ENCODE data around the gene MTX1. TPM values are rescaled to one million over a fixed set of nuclear protein-coding genes. Genes with fewer than 3 reads are reported as not detected.
A peak's percentile ranks its signal among the peaks of the same experiment; 100 is the strongest.

MTX1 gene
- total RNA-seq, 6 experiments from 2014 or later: 20.0 to 50.7 (median 23.9) TPM

- no peaks in the 10 kb centered on the region for H3K36me3 ChIP-seq
- no peaks in the 10 kb centered on the region for H3K9me3 ChIP-seq
- intact Hi-C loops (cut with DNase I): no loop called here
- H3K27me3 ChIP-seq: no peaks in the 10 kb centered on the region
- no peak overlapping the region for H3K4me3 ChIP-seq
- ATAC-seq: no peak
- WGBS (ENCODE audit: insufficient coverage, low coverage, low lambda C conversion rate, missing lambda C conversion rate): 60% methylated on average over 1 of the region's 9 CpGs
- no peaks in the 10 kb centered on the region for H3K4me1 ChIP-seq
- no peak overlapping the region for H3K27ac ChIP-seq
- TF ChIP-seq POLR2A (IDR thresholded peaks at IDR 0.05): no peak
- TF ChIP-seq, protein P1, sequence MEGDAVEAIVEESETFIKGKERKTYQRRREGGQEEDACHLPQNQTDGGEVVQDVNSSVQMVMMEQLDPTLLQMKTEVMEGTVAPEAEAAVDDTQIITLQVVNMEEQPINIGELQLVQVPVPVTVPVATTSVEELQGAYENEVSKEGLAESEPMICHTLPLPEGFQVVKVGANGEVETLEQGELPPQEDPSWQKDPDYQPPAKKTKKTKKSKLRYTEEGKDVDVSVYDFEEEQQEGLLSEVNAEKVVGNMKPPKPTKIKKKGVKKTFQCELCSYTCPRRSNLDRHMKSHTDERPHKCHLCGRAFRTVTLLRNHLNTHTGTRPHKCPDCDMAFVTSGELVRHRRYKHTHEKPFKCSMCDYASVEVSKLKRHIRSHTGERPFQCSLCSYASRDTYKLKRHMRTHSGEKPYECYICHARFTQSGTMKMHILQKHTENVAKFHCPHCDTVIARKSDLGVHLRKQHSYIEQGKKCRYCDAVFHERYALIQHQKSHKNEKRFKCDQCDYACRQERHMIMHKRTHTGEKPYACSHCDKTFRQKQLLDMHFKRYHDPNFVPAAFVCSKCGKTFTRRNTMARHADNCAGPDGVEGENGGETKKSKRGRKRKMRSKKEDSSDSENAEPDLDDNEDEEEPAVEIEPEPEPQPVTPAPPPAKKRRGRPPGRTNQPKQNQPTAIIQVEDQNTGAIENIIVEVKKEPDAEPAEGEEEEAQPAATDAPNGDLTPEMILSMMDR (IDR thresholded peaks at IDR 0.05): no peak
- DNase-seq: peak in 1 of 3 donors; percentile 40
Measured at GRCh38 chr1:155177918-155178281, 30.6 kb upstream of the MTX1 start.

DNA sequence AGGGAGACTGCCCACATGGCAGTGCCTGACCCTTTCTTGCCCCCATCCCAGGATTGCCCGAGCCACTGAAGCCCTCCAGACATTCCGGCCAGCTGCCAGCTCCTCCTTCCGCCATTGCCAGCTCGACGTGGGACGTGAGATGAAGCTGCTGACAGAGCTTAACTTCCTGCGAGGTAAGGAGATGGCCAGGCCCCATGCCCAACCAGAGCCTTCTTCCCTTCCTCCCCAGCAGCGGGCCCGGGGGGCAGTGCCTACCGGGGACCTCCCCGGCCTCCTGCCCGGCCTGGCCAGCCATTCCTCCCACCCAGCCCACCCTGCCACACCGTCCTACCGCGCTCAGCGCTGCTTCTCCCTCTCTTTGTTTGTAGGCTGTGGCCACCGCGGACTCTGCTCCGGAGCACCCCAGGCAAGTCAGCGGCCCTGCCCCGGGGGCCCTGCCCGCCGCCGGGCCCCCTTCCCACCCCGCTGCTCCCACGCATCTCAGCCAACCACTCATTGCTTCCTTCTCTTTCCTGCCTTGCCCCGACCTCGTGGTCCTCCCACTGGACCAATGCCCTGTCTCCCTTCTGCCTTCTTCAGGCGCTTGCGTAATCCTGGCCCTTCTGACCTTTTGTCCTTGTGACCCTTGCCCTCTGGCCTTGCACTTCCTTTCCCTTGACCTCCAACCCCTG lies 29.9 kb upstream of the MTX1 start:
- 43% methylated on average over 13 of the region's 30 CpGs for WGBS (ENCODE audit: insufficient coverage, low coverage, low lambda C conversion rate, missing lambda C conversion rate)
- Histone ChIP-seq H3K27me3 (no peaks in the 10 kb centered on the region), H3K4me1 (no peaks in the 10 kb centered on the region), H3K4me3 (no peak overlapping the region), H3K36me3 (no peaks in the 10 kb centered on the region), H3K9me3 (no peaks in the 10 kb centered on the region), H3K27ac (no peak overlapping the region)
- DNase-seq (peak in 2 of 3 donors; percentile 48 to 56), ATAC-seq (peak in 1 of 4 donors; percentile 50)
- no peak for TF ChIP-seq POLR2A (IDR thresholded peaks at IDR 0.05)
- TF ChIP-seq, protein P1 (IDR thresholded peaks at IDR 0.05): no peak
- intact Hi-C loops (cut with DNase I): no loop called here

GRCh38 chr1:155179112-155180031 lies 29.1 kb upstream of the MTX1 start:
- H3K9me3 ChIP-seq: no peaks in the 10 kb centered on the region

DNA sequence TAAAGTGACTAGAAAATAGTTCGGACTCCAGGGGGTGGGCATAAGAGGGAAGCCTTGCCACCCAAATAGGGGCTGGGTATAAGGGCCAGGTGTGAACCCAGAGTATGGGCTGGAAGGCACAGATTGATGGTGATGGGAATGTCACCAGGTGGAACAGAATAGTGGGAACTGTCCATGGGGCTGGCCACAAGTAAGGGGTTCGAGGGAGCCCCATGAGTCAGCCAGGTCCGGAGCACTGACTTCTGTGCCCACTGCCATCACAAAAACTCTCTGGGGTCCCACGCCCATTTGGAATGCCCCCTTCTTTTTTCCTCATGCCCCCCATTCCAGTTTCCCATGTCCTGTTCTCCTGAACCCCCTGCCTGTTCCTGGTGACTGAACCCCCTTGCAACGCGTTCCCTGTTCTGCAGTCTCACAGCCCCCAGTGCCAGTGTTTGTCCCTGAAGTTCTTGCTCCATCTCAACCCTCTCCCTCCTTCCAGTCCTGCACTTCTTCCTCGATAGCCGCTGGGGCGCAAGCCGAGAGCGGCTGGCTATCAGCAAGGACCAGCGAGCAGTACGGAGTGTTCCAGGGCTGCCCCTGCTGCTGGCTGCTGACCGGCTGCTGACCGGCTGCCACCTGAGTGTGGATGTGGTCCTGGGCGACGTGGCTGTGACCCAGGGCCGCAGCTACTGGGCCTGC lies 27.0 kb upstream of the MTX1 start:
- no peak for TF ChIP-seq POLR2A (IDR thresholded peaks at IDR 0.05)
- TF ChIP-seq, protein P1 (IDR thresholded peaks at IDR 0.05): no peak
- Histone ChIP-seq H3K27ac (no peak overlapping the region), H3K9me3 (no peaks in the 10 kb centered on the region), H3K4me1 (no peaks in the 10 kb centered on the region), H3K4me3 (no peak overlapping the region), H3K27me3 (no peaks in the 10 kb centered on the region), H3K36me3 (no peaks in the 10 kb centered on the region)
- intact Hi-C loops (cut with DNase I): no loop called here
- DNase-seq (peak in 2 of 3 donors; percentile 40 to 43), ATAC-seq (no peak)
- WGBS (ENCODE audit: insufficient coverage, low coverage, low lambda C conversion rate, missing lambda C conversion rate): 87% methylated on average over 14 of the region's 18 CpGs

More at GRCh38 chr1:155179112-155180031, 29.1 kb upstream of the MTX1 start:
- Histone ChIP-seq H3K36me3 (no peaks in the 10 kb centered on the region), H3K4me1 (no peaks in the 10 kb centered on the region), H3K27me3 (no peaks in the 10 kb centered on the region), H3K4me3 (no peak overlapping the region), H3K27ac (no peak overlapping the region)
- intact Hi-C loops (cut with DNase I): no loop called here
- no peak for TF ChIP-seq POLR2A (IDR thresholded peaks at IDR 0.05)
- TF ChIP-seq, protein P1 (IDR thresholded peaks at IDR 0.05): no peak
- DNase-seq: peak in 2 of 3 donors; percentile 46 to 58
- 86% methylated on average over 18 of the region's 31 CpGs for WGBS (ENCODE audit: insufficient coverage, low coverage, low lambda C conversion rate, missing lambda C conversion rate)
- ATAC-seq: no peak
